ENCODE results near the gene ECPAS.

- no peak for TF ChIP-seq CTCF (IDR thresholded peaks at IDR 0.05)
- no peak for TF ChIP-seq ZFX (IDR thresholded peaks at IDR 0.05; ENCODE audit: borderline replicate concordance)
These were observed 30.8 kb upstream of the ECPAS start for GRCh38 chr9:111514967-111515366.

All from 22Rv1 (cell line).